Neuronal stem cell (in vitro differentiated cells): ENCODE results near the gene RBMY1B. TPM values are rescaled to one million over a fixed set of nuclear protein-coding genes. Genes with fewer than 3 reads are reported as not detected.
"Not testable (repeated sequence)": the region's sequence is repeated elsewhere in the genome, so short reads cannot be mapped to it uniquely, and the experiment has no call there.

Source experiments
- DNase-seq: peaks from one replicate; pipeline ENCODE4 v3.0.0-alpha.2; 2013; ENCODE audit warnings: low spot score
- H2AFZ ChIP-seq: one replicate; pipeline ENCODE4 v1.6.1; 2013; ENCODE audit warnings: mild to moderate bottlenecking, low read length, inconsistent platforms
- H2AK5ac ChIP-seq: 2 replicates; pipeline ENCODE4 v1.6.1; 2013; ENCODE audit warnings: low read depth, mild to moderate bottlenecking, inconsistent platforms, low read length, moderate library complexity, mixed read lengths
- H2BK120ac ChIP-seq: 2 replicates; pipeline ENCODE4 v1.6.1; 2013; ENCODE audit warnings: low read depth, mild to moderate bottlenecking, inconsistent platforms, low read length, moderate library complexity, mixed read lengths
- H2BK12ac ChIP-seq: one replicate; pipeline ENCODE4 v1.6.1; 2013; ENCODE audit warnings: low read length, inconsistent platforms
- H2BK15ac ChIP-seq: 2 replicates; pipeline ENCODE4 v1.6.1; 2013; ENCODE audit warnings: mild to moderate bottlenecking, low read length, inconsistent platforms, mixed read lengths
- H2BK5ac ChIP-seq: one replicate; pipeline ENCODE4 v1.6.1; 2013; ENCODE audit warnings: inconsistent platforms, mild to moderate bottlenecking, low read length, moderate library complexity
- H3K14ac ChIP-seq: one replicate; pipeline ENCODE4 v1.6.1; 2013; ENCODE audit warnings: low read length, inconsistent platforms
- H3K18ac ChIP-seq: 2 replicates; pipeline ENCODE4 v1.6.1; 2013; ENCODE audit warnings: low read length, inconsistent platforms
- H3K23ac ChIP-seq: 2 replicates; pipeline ENCODE4 v1.6.1; 2013; ENCODE audit warnings: low read depth, mild to moderate bottlenecking, mixed read lengths, low read length, inconsistent platforms; ENCODE audit not compliant: poor library complexity
- H3K27ac ChIP-seq: replicated peaks from 3 replicates; pipeline ENCODE4 v1.5.1; 2013; ENCODE audit warnings: low read length, inconsistent platforms
- H3K27me3 ChIP-seq, 3 experiments: 2 replicates each; pipeline ENCODE4 v1.6.1; 2013; ENCODE audit warnings: low read length in 3 of 3, mild to moderate bottlenecking in 2 of 3, inconsistent platforms in 1 of 3, low read depth in 1 of 3, mixed read lengths in 1 of 3, moderate library complexity in 1 of 3; ENCODE audit not compliant: control insufficient read depth in 3 of 3, insufficient read depth in 3 of 3
- H3K36me3 ChIP-seq, 2 donors: replicated peaks in 1 of 2; 2 replicates each; pipeline ENCODE4 v1.6.1; 2013; ENCODE audit warnings: low read length in 2 of 2; ENCODE audit not compliant: control insufficient read depth in 2 of 2, insufficient read depth in 2 of 2
- H3K4ac ChIP-seq: 2 replicates; pipeline ENCODE4 v1.6.1; 2013; ENCODE audit warnings: inconsistent platforms, mild to moderate bottlenecking, low read length, moderate library complexity
- H3K4me1 ChIP-seq, 2 donors: 1 replicate in 1 of 2; 2 replicates in 1 of 2; pipeline ENCODE4 v1.6.1; 2013; ENCODE audit warnings: low read length in 2 of 2, low read depth in 1 of 2; ENCODE audit not compliant: control insufficient read depth in 2 of 2, insufficient read depth in 1 of 2
- H3K4me2 ChIP-seq: one replicate; pipeline ENCODE4 v1.6.1; 2013; ENCODE audit warnings: mild to moderate bottlenecking, low read length, inconsistent platforms; ENCODE audit not compliant: insufficient read depth, poor library complexity, severe bottlenecking
- H3K4me3 ChIP-seq, 2 donors: 2 replicates each; pipeline ENCODE4 v1.5.1; 2013; ENCODE audit warnings: low read length in 2 of 2, mild to moderate bottlenecking in 2 of 2, inconsistent platforms in 1 of 2, moderate library complexity in 1 of 2
- H3K79me1 ChIP-seq: one replicate; pipeline ENCODE4 v1.6.1; 2013; ENCODE audit warnings: low read depth, mild to moderate bottlenecking, inconsistent platforms, low read length, moderate library complexity
- H3K9ac ChIP-seq: one replicate; pipeline ENCODE4 v1.6.1; 2013; ENCODE audit warnings: mild to moderate bottlenecking, low read depth, low read length, inconsistent platforms; ENCODE audit not compliant: poor library complexity
- H3K9me3 ChIP-seq, 2 donors: replicated peaks in 1 of 2; 2 replicates each; pipeline versions ENCODE3 to v1.6.1; 2013; ENCODE audit warnings: low read length in 2 of 2, mild to moderate bottlenecking in 2 of 2, inconsistent platforms in 1 of 2, low read depth in 1 of 2, mixed read lengths in 1 of 2, moderate library complexity in 1 of 2; ENCODE audit not compliant: control insufficient read depth in 2 of 2, insufficient read depth in 1 of 2
- H4K8ac ChIP-seq: one replicate; pipeline ENCODE4 v1.6.1; 2013; ENCODE audit warnings: low read depth, mild to moderate bottlenecking, inconsistent platforms, low read length, moderate library complexity
- H4K91ac ChIP-seq: one replicate; pipeline ENCODE4 v1.6.1; 2013; ENCODE audit warnings: low read length, low read depth, mild to moderate bottlenecking, inconsistent platforms; ENCODE audit not compliant: poor library complexity
- WGBS, 2 donors: extraction: QIAGEN DNeasy Blood & Tissue Kit; methylation state at CpG; one replicate each; pipeline ENCODE4 v1.1.7; 2013; ENCODE audit warnings: missing lambda C conversion rate in 2 of 2, mixed read lengths in 1 of 2; ENCODE audit not compliant: insufficient read length in 2 of 2, insufficient replicate concordance in 1 of 2; ENCODE audit errors: extremely low coverage in 2 of 2; 5-methylcytosine and 5-hydroxymethylcytosine counted together
- polyA plus RNA-seq, 2 experiments: library from polyadenylated mRNA; stranded (reverse); fragments of 200-250 nt; gene quantifications; one replicate each; pipeline ENCODE4 v1.2.3, GENCODE V29; 2013

Gene RBMY1B
- not detected for polyA plus RNA-seq (2013, experiment 1 of 2)
- polyA plus RNA-seq (2013, experiment 2 of 2) = not detected

- no CpG with 5 or more reads among the region's 28 CpGs for WGBS, 2 donors
- not testable (repeated sequence) for H3K27ac ChIP-seq, DNase-seq, H3K9ac ChIP-seq, H4K8ac ChIP-seq, H2AK5ac ChIP-seq, H3K4me2 ChIP-seq, H3K79me1 ChIP-seq, H3K14ac ChIP-seq, H2AFZ ChIP-seq, H3K4me3 ChIP-seq, H3K4me1 ChIP-seq, H2BK120ac ChIP-seq, H3K23ac ChIP-seq, H2BK12ac ChIP-seq, H2BK5ac ChIP-seq, H4K91ac ChIP-seq, H3K9me3 ChIP-seq, H3K36me3 ChIP-seq, H3K18ac ChIP-seq, H3K27me3 ChIP-seq, H3K4ac ChIP-seq, H2BK15ac ChIP-seq
These were observed at the start of gene RBMY1B for GRCh38 chrY:21511038-21511437. RBMY1B (plus strand) TSS chrY:21511338; CDS start chrY:21513351, 2,013 bp downstream.

- H3K27me3 ChIP-seq, H2BK12ac ChIP-seq, H4K91ac ChIP-seq, H3K4me1 ChIP-seq, H3K9ac ChIP-seq, H2AFZ ChIP-seq, H2BK5ac ChIP-seq, H3K4me2 ChIP-seq, H4K8ac ChIP-seq, H3K18ac ChIP-seq, DNase-seq, H3K79me1 ChIP-seq, H2BK120ac ChIP-seq, H3K9me3 ChIP-seq, H3K27ac ChIP-seq, H2AK5ac ChIP-seq, H3K23ac ChIP-seq, H3K14ac ChIP-seq, H3K36me3 ChIP-seq, H3K4me3 ChIP-seq, H2BK15ac ChIP-seq, H3K4ac ChIP-seq: not testable (repeated sequence)
- no CpG with 5 or more reads among the region's 1 CpG for WGBS, 2 donors
These were observed 48.2 kb upstream of the RBMY1B start for GRCh38 chrY:21462915-21463314.

DNA sequence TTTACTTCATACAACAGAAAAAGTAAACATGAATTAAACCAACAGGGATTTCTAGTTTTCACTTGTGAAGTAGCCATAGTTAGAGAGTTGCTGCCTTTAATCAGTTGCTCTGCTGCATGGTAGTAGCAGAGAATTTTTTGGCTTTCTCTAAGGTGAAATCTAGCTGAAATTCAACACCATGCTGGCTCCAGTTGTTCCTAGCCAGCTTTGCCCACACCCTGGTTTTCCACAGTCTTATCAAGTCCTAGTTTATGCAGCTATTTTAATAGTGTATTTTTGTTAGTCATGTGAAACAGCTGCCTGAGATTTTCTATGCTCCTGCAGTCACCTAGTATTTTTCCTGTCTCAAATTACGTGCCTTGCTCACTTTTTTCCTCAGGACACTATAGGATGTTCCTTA, 28.2 kb upstream of the RBMY1B start:
- no peak overlapping the region for H2BK120ac ChIP-seq
- no peak for DNase-seq
- H3K9me3 ChIP-seq = no peaks in the 10 kb centered on the region
- no peak overlapping the region for H4K8ac ChIP-seq
- H3K79me1 ChIP-seq = no peaks in the 10 kb centered on the region
- no peak overlapping the region for H3K27ac ChIP-seq
- no peak overlapping the region for H3K4ac ChIP-seq
- H2BK5ac ChIP-seq = no peak overlapping the region
- no peak overlapping the region for H3K23ac ChIP-seq
- H3K4me3 ChIP-seq = no peak overlapping the region
- no peaks in the 10 kb centered on the region for H3K36me3 ChIP-seq
- WGBS, 2 donors = no CpG with 5 or more reads among the region's 1 CpG
- H3K4me2 ChIP-seq = no peak overlapping the region
- no peaks in the 10 kb centered on the region for H3K27me3 ChIP-seq
- H3K4me1 ChIP-seq = no peaks in the 10 kb centered on the region
- H2AFZ ChIP-seq = no peak overlapping the region
- H3K18ac ChIP-seq = no peak overlapping the region
- no peak overlapping the region for H3K14ac ChIP-seq
- no peak overlapping the region for H2BK15ac ChIP-seq
- H2BK12ac ChIP-seq = no peak overlapping the region
- no peak overlapping the region for H4K91ac ChIP-seq
- H2AK5ac ChIP-seq = no peak overlapping the region
- H3K9ac ChIP-seq = no peak overlapping the region

- H2AK5ac ChIP-seq, H3K23ac ChIP-seq, H3K27ac ChIP-seq, H3K4ac ChIP-seq, H2BK15ac ChIP-seq, H3K14ac ChIP-seq, H2BK120ac ChIP-seq, H3K18ac ChIP-seq, H3K79me1 ChIP-seq, H3K9me3 ChIP-seq, H2BK5ac ChIP-seq, DNase-seq, H3K36me3 ChIP-seq, H4K8ac ChIP-seq, H3K4me3 ChIP-seq, H3K9ac ChIP-seq, H3K4me2 ChIP-seq, H3K27me3 ChIP-seq, H2AFZ ChIP-seq, H4K91ac ChIP-seq, H2BK12ac ChIP-seq, H3K4me1 ChIP-seq: not testable (repeated sequence)
- WGBS, 2 donors = no CpG with 5 or more reads among the region's 28 CpGs
These were observed 23.4 kb downstream of the RBMY1B start, which contains the start of gene RBMY1A1 for GRCh38 chrY:21534579-21534978. RBMY1A1 (plus strand) TSS chrY:21534879; CDS start chrY:21536892, 2,013 bp downstream.
